HCT116 (cell line): ENCODE measurements around the gene PSENEN. TPM values are rescaled to one million over a fixed set of nuclear protein-coding genes. Genes with fewer than 3 reads are reported as not detected.

ENCODE experiments used
- ATAC-seq: fragments of 200-7000 bp; cut with Tn5 transposase; 2 replicates; pipeline ENCODE4 v1.9.1; 2020; ENCODE audit warnings: mild to moderate bottlenecking, moderate library complexity
- BruUV-seq: library from RNA; stranded (reverse); fragments of 400-500 nt; replicated peaks from 2 replicates; lab custom pipeline; 2021; lab: Mats Ljungman, UMichigan
- CTCF ChIA-PET: fragments of 300-600 bp; sonication (Branson Sonifier 250); formaldehyde crosslinking; loops from one replicate; lab custom pipeline; 2021; ENCODE audit warnings: antibody characterized with exemption; lab: Charles Lee
- POLR2A ChIA-PET: fragments of 300-600, 350-600 bp; sonication (Branson Sonifier 250); formaldehyde crosslinking; loops from one replicate; lab custom pipeline; 2021; ENCODE audit warnings: antibody characterized with exemption; lab: Charles Lee
- RAD21 ChIA-PET, 2 experiments: fragments of 300-600 bp; sonication (Branson Sonifier 250); formaldehyde crosslinking; loops; one replicate each; lab custom pipeline; 2023; ENCODE audit warnings: low total read pairs in 2 of 2; ENCODE audit not compliant: uncharacterized antibody in 2 of 2, unreplicated experiment in 2 of 2, low non-redundant PET in 1 of 2; lab: Charles Lee
- DNase-seq: peaks from one replicate; pipeline ENCODE4 v3.0.0-alpha.2; 2010; ENCODE audit warnings: low read depth, low spot score
- H2AFZ ChIP-seq: fragments of 200-600 bp; shearing (Covaris generic), sonication (generic); 2 replicates; pipeline ENCODE4 v1.6.1; 2017; ENCODE audit warnings: low read depth, mixed run types, mixed read lengths, antibody characterized with exemption, low read length; ENCODE audit not compliant: poor library complexity, severe bottlenecking
- H3K27ac ChIP-seq: 2 replicates; pipeline ENCODE4 v1.5.1; 2012; ENCODE audit warnings: low read depth, low read length
- H3K27me3 ChIP-seq: fragments of 200-600 bp; sonication (generic); 2 replicates; pipeline ENCODE4 v1.6.1; 2016; ENCODE audit warnings: mixed run types, low read length, mixed read lengths; ENCODE audit not compliant: insufficient read depth
- H3K36me3 ChIP-seq, 2 experiments: fragments of 200-500 bp in 1 of 2; fragments of 200-600 bp in 1 of 2; sonication (Bioruptor generic) in 1 of 2; sonication (generic) in 1 of 2; 2 replicates each; pipeline versions ENCODE4 v1.5.1 to v1.6.1; 2014 to 2016; ENCODE audit warnings: low read length in 2 of 2, inconsistent platforms in 1 of 2, mixed read lengths in 1 of 2, mixed run types in 1 of 2; ENCODE audit not compliant: insufficient read depth in 2 of 2, control insufficient read depth in 1 of 2
- H3K4me1 ChIP-seq, 2 experiments: fragments of 200-600 bp in 1 of 2; sonication (generic) in 1 of 2; 2 replicates each; pipeline versions ENCODE4 v1.5.1 to v1.6.1; 2012 to 2017; ENCODE audit warnings: low read length in 2 of 2, inconsistent platforms in 1 of 2, mild to moderate bottlenecking in 1 of 2, mixed read lengths in 1 of 2, mixed run types in 1 of 2, moderate library complexity in 1 of 2; ENCODE audit not compliant: insufficient read depth in 2 of 2, control insufficient read depth in 1 of 2
- H3K4me2 ChIP-seq: fragments of 200-600 bp; sonication (generic); 2 replicates; pipeline ENCODE4 v1.6.1; 2017; ENCODE audit warnings: mixed run types, low read length, mixed read lengths
- H3K4me3 ChIP-seq, 2 experiments: fragments of 200-600 bp in 1 of 2; sonication (generic) in 1 of 2; replicated peaks in 1 of 2; 2 replicates each; pipeline ENCODE4 v1.5.1; 2011 to 2016; ENCODE audit warnings: low read length in 2 of 2, control low read depth in 1 of 2, low read depth in 1 of 2, mild to moderate bottlenecking in 1 of 2, mixed read lengths in 1 of 2, mixed run types in 1 of 2
- H3K79me2 ChIP-seq: fragments of 200-600 bp; sonication (generic); 2 replicates; pipeline ENCODE4 v1.6.1; 2017; ENCODE audit warnings: mild to moderate bottlenecking, mixed run types, low read length, moderate library complexity, mixed read lengths; ENCODE audit not compliant: insufficient read depth
- H3K9ac ChIP-seq: fragments of 200-600 bp; sonication (generic); 2 replicates; pipeline ENCODE4 v1.6.1; 2016; ENCODE audit warnings: low read length, mixed read lengths
- H3K9me2 ChIP-seq: fragments of 200-600 bp; sonication (generic), shearing (Covaris generic); 2 replicates; pipeline ENCODE4 v1.6.1; 2017; ENCODE audit warnings: mixed run types, mild to moderate bottlenecking, moderate library complexity; ENCODE audit not compliant: insufficient read depth
- H3K9me3 ChIP-seq, 2 experiments: fragments of 200-500 bp in 1 of 2; fragments of 200-600 bp in 1 of 2; sonication (Bioruptor generic) in 1 of 2; sonication (generic) in 1 of 2; 2 replicates each; pipeline ENCODE4 v1.6.1; 2014 to 2017; ENCODE audit warnings: low read length in 2 of 2, mixed read lengths in 2 of 2, inconsistent platforms in 1 of 2, low read depth in 1 of 2, mild to moderate bottlenecking in 1 of 2, mixed run types in 1 of 2, moderate library complexity in 1 of 2; ENCODE audit not compliant: control insufficient read depth in 1 of 2, insufficient read depth in 1 of 2
- H4K20me1 ChIP-seq: fragments of 200-600 bp; sonication (generic), shearing (Covaris generic); 2 replicates; pipeline ENCODE4 v1.6.1; 2017; ENCODE audit warnings: mixed run types, mild to moderate bottlenecking, moderate library complexity; ENCODE audit not compliant: insufficient read depth
- CEBPB ChIP-seq: IDR thresholded peaks from 2 replicates; pipeline ENCODE4 v1.6.1; 2012; ENCODE audit warnings: low read depth
- ELF1 ChIP-seq: IDR thresholded peaks from 2 replicates; pipeline ENCODE4 v1.6.1; 2012; ENCODE audit warnings: low read depth, borderline replicate concordance
- EZH2 ChIP-seq: fragments of 200-600 bp; sonication (generic); IDR thresholded peaks from 2 replicates; pipeline ENCODE4 v1.6.1; 2017; ENCODE audit warnings: antibody characterized with exemption, mixed run types
- YY1 ChIP-seq: IDR thresholded peaks from 2 replicates; pipeline ENCODE4 v1.6.1; 2011; ENCODE audit warnings: low read length, low read depth, moderate library complexity, mild to moderate bottlenecking; ENCODE audit not compliant: insufficient replicate concordance; ENCODE audit errors: extremely low read depth
- ZFX ChIP-seq: fragments of 450-650 bp; IDR thresholded peaks from 2 replicates; pipeline ENCODE4 v1.6.1; 2017
- intact Hi-C: fragments of 100-400 bp; cut with micrococcal nuclease; formaldehyde crosslinking; loops from 2 replicates; pipeline ENCODE4 v1.10.0; 2022
- total RNA-seq: library from RNA; stranded (reverse); gene quantifications from one replicate; pipeline ENCODE4 v1.2.1, GENCODE V29; 2021; ENCODE audit not compliant: unreplicated experiment
- TF ChIP-seq, protein P1 (sequence below): IDR thresholded peaks from 2 replicates; pipeline ENCODE4 v1.6.1; 2012

The PSENEN gene
- total RNA-seq, 1 experiment from 2014 or later: 55.3 TPM

GRCh38 chr19:35757749-35758608 lies 12.5 kb downstream of the PSENEN start, which contains the start of gene PROSER3 (continued):
- TF ChIP-seq, protein P1, sequence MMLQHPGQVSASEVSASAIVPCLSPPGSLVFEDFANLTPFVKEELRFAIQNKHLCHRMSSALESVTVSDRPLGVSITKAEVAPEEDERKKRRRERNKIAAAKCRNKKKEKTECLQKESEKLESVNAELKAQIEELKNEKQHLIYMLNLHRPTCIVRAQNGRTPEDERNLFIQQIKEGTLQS: no peak
- TF ChIP-seq ELF1: no peak
- peak; percentile 21; the same call in 1 of the 2 replicates for TF ChIP-seq ZFX
- TF ChIP-seq YY1: peak; percentile 76
- no peak for TF ChIP-seq CEBPB

DNA sequence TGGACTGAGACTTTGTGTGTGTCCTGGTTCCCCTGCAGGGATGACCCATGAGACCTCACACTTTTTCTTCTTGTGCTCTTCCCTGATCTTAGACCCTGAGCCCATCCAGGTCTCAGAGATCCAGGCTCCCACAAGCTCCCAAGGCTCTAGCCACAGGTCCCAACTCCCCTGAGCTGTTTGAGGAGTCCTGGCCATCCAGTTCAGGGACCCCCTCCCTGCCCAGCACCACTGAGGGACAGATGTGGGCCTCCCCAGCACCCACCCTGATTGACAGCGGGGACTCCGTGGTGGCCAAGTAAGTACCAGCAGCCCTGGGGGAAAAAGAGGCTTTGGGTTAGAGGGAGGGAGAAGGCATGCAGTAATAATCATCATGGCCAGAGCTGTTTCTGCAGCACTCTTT lies 14.2 kb downstream of the PSENEN start:
- ChIA-PET POLR2A (interaction anchor here (1.2 kb wide), 1 partner anchor 11 kb away, joined by 5 read pairs; the partner anchor contains the start of gene LIN37), CTCF (no interaction called here), RAD21 (no interaction called here)
- Histone ChIP-seq H3K9me2 (no peaks in the 10 kb centered on the region), H2AFZ (no peak overlapping the region), H3K9ac (no peak overlapping the region), H4K20me1 (no peaks in the 10 kb centered on the region), H3K27ac (no peak overlapping the region), H3K79me2 (peaks cover 17% of the 10 kb centered on the region), H3K4me2 (peak overlapping the region; percentile 83; the same call in 1 of the 2 replicates), H3K36me3 (peaks cover 4 to 12% of the 10 kb centered on the region in 2 experiments; a peak in 2 of 4 replicates), H3K4me3 (no peak overlapping the region), H3K9me3 (no peaks in the 10 kb centered on the region), H3K27me3 (no peaks in the 10 kb centered on the region), H3K4me1 (peaks cover 14 to 25% of the 10 kb centered on the region in 2 experiments)
- DNase-seq (no peak), ATAC-seq (no peak)
- BruUV-seq: no TSS peak
- intact Hi-C loops: no loop called here
- no peak for TF ChIP-seq EZH2
- TF ChIP-seq, all 23 proteins: peak for 0
